ENCODE data around the gene DHX40. TPM values are rescaled to one million over a fixed set of nuclear protein-coding genes. Genes with fewer than 3 reads are reported as not detected.

Gene DHX40
- total and polyA plus RNA-seq, 2 donors (not counting 1 experiment from before 2014, with no cell fraction given), result 41.9 to 58.6 TPM

DNA sequence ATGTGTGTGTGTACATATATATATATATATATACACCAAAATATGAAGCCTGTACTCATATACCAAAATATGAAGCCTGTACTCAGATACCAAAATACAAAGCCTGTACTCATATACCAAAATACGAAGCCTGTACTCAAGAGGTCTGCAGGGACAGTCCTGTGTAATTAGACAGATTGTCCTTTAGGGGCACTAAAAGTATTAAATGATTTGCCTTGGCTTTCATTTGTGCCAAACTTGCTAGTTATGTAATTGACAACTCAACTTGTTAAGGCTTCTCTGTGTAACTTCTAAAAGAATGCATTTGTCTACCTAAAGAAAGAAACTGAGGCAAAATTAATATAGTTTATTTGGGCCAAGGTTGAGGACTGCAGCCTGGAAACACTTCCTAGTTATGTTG, 30.8 kb upstream of the DHX40 start:
- H3K4me3 ChIP-seq (replicated peaks in 1 of 4; ENCODE audit: control extremely low read depth in 1 of 4, insufficient read depth in 1 of 4, low read depth in 3 of 4, low read length in 4 of 4), result no peak overlapping the region
- TF ChIP-seq, protein P1, sequence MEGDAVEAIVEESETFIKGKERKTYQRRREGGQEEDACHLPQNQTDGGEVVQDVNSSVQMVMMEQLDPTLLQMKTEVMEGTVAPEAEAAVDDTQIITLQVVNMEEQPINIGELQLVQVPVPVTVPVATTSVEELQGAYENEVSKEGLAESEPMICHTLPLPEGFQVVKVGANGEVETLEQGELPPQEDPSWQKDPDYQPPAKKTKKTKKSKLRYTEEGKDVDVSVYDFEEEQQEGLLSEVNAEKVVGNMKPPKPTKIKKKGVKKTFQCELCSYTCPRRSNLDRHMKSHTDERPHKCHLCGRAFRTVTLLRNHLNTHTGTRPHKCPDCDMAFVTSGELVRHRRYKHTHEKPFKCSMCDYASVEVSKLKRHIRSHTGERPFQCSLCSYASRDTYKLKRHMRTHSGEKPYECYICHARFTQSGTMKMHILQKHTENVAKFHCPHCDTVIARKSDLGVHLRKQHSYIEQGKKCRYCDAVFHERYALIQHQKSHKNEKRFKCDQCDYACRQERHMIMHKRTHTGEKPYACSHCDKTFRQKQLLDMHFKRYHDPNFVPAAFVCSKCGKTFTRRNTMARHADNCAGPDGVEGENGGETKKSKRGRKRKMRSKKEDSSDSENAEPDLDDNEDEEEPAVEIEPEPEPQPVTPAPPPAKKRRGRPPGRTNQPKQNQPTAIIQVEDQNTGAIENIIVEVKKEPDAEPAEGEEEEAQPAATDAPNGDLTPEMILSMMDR (conservative IDR thresholded peaks at IDR 0.05 in 1 of 2, IDR thresholded peaks at IDR 0.05 in 1 of 2; ENCODE audit: low read depth in 1 of 2, low read length in 2 of 2), result peak in 1 of 2 donors; percentile 10
- TF ChIP-seq EZH2 (IDR thresholded peaks at IDR 0.05; ENCODE audit: low read length, missing control alignments), result no peak
- H3K9ac ChIP-seq (ENCODE audit: insufficient read depth, low read length), result no peak overlapping the region
- H4K20me1 ChIP-seq (ENCODE audit: control insufficient read depth, extremely low read depth, insufficient read depth, low read length), result no peaks in the 10 kb centered on the region
- no peak overlapping the region for H2AFZ ChIP-seq (ENCODE audit: low read length)
- H3K4me2 ChIP-seq (ENCODE audit: extremely low read depth, insufficient read depth, low read length), result no peak overlapping the region
- no peaks in the 10 kb centered on the region for H3K4me1 ChIP-seq (ENCODE audit: control insufficient read depth, extremely low read depth, insufficient read depth, low read length)
- no peaks in the 10 kb centered on the region for H3K79me2 ChIP-seq (ENCODE audit: control insufficient read depth, insufficient read depth, low read length)
- H3K36me3 ChIP-seq (ENCODE audit: control insufficient read depth, insufficient read depth, low read length), result no peaks in the 10 kb centered on the region
- H3K9me3 ChIP-seq (ENCODE audit: control insufficient read depth, insufficient read depth, low read depth, low read length), result no peaks in the 10 kb centered on the region
- H3K27ac ChIP-seq (ENCODE audit: insufficient read depth, low read length), result no peak overlapping the region
- no peaks in the 10 kb centered on the region for H3K27me3 ChIP-seq (ENCODE audit: control insufficient read depth, insufficient read depth, low read length)
- DNase-seq (ENCODE audit: low read depth in 2 of 2), result no peak

GRCh38 chr17:59538195-59538909, 27.1 kb upstream of the DHX40 start:
- H3K36me3 ChIP-seq (ENCODE audit: control insufficient read depth, insufficient read depth, low read length), result no peaks in the 10 kb centered on the region

DNA sequence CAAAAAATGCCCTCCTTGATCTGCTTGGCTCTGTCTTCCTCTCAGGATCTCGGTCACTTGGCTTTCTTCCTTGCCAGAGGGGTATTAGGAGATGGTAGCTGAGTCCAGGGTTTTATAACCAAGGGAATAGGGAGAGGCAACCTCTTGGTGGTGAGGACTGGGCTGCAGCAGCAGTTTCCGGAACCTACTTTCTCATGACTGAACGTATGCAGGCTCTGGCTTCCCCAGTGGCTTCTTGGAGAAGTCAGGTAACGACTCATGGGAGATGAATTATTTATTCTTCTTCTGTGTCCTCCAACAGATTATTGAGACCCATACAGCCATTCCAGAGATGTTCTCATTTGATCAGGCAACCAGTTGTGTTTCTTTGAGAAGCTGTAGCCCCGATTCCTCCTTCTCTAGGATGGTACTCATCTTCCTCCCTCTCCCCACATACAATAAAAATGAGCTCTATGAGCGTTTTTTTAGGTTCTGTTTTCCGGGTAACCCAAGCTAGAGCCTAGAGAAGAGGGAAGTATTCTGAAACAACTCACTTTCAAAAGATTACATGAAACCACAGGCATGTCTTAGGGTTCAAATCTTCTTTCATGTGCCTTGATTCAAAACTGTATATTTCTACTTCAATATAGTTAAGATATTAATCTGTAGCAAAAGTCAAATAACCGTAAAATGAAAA, 22.3 kb upstream of the DHX40 start:
- H3K4me2 ChIP-seq (ENCODE audit: extremely low read depth, insufficient read depth, low read length), result no peak overlapping the region
- no peak overlapping the region for H3K9ac ChIP-seq (ENCODE audit: insufficient read depth, low read length)
- peaks cover 4% of the 10 kb centered on the region for H3K27me3 ChIP-seq (ENCODE audit: control insufficient read depth, insufficient read depth, low read length)
- no peaks in the 10 kb centered on the region for H3K79me2 ChIP-seq (ENCODE audit: control insufficient read depth, insufficient read depth, low read length)
- H3K27ac ChIP-seq (ENCODE audit: insufficient read depth, low read length), result no peak overlapping the region
- DNase-seq (ENCODE audit: low read depth in 2 of 2), result no peak
- no peak overlapping the region for H2AFZ ChIP-seq (ENCODE audit: low read length)
- H4K20me1 ChIP-seq (ENCODE audit: control insufficient read depth, extremely low read depth, insufficient read depth, low read length), result no peaks in the 10 kb centered on the region
- no peaks in the 10 kb centered on the region for H3K36me3 ChIP-seq (ENCODE audit: control insufficient read depth, insufficient read depth, low read length)
- H3K9me3 ChIP-seq (ENCODE audit: control insufficient read depth, insufficient read depth, low read depth, low read length), result no peaks in the 10 kb centered on the region
- H3K4me1 ChIP-seq (ENCODE audit: control insufficient read depth, extremely low read depth, insufficient read depth, low read length), result no peaks in the 10 kb centered on the region
- H3K4me3 ChIP-seq (replicated peaks in 1 of 4; ENCODE audit: control extremely low read depth in 1 of 4, insufficient read depth in 1 of 4, low read depth in 3 of 4, low read length in 4 of 4), result no peak overlapping the region
- no peak for TF ChIP-seq EZH2 (IDR thresholded peaks at IDR 0.05; ENCODE audit: low read length, missing control alignments)
- TF ChIP-seq, protein P1 (conservative IDR thresholded peaks at IDR 0.05 in 1 of 2, IDR thresholded peaks at IDR 0.05 in 1 of 2; ENCODE audit: low read depth in 1 of 2, low read length in 2 of 2), result no peak

More at GRCh38 chr17:59538195-59538909, 27.1 kb upstream of the DHX40 start:
- no peak overlapping the region for H3K27ac ChIP-seq (ENCODE audit: insufficient read depth, low read length)
- H3K4me3 ChIP-seq (replicated peaks in 1 of 4; ENCODE audit: control extremely low read depth in 1 of 4, insufficient read depth in 1 of 4, low read depth in 3 of 4, low read length in 4 of 4), result no peak overlapping the region
- DNase-seq (ENCODE audit: low read depth in 2 of 2), result no peak
- H3K4me1 ChIP-seq (ENCODE audit: control insufficient read depth, extremely low read depth, insufficient read depth, low read length), result no peaks in the 10 kb centered on the region
- H3K9ac ChIP-seq (ENCODE audit: insufficient read depth, low read length), result no peak overlapping the region
- no peaks in the 10 kb centered on the region for H3K9me3 ChIP-seq (ENCODE audit: control insufficient read depth, insufficient read depth, low read depth, low read length)
- TF ChIP-seq, protein P1 (conservative IDR thresholded peaks at IDR 0.05 in 1 of 2, IDR thresholded peaks at IDR 0.05 in 1 of 2; ENCODE audit: low read depth in 1 of 2, low read length in 2 of 2), result no peak
- TF ChIP-seq EZH2 (IDR thresholded peaks at IDR 0.05; ENCODE audit: low read length, missing control alignments), result no peak
- H2AFZ ChIP-seq (ENCODE audit: low read length), result no peak overlapping the region
- H3K27me3 ChIP-seq (ENCODE audit: control insufficient read depth, insufficient read depth, low read length), result peaks cover 4% of the 10 kb centered on the region
- no peaks in the 10 kb centered on the region for H3K79me2 ChIP-seq (ENCODE audit: control insufficient read depth, insufficient read depth, low read length)
- H4K20me1 ChIP-seq (ENCODE audit: control insufficient read depth, extremely low read depth, insufficient read depth, low read length), result no peaks in the 10 kb centered on the region
- no peak overlapping the region for H3K4me2 ChIP-seq (ENCODE audit: extremely low read depth, insufficient read depth, low read length)
